Coronary artery (tissue), 2 donors: Measurements from ENCODE around the gene TFPT.

Source experiments
- DNase-seq: peaks from one replicate; pipeline ENCODE4 v3.0.0-alpha.2; 2017; ENCODE audit warnings: low spot score
- H3K27ac ChIP-seq, 2 donors: fragments of 200-600 bp; sonication (generic); one replicate each; pipeline ENCODE4 v1.5.1; 2016 to 2019
- H3K4me3 ChIP-seq: fragments of 200-600 bp; sonication (generic); 2 replicates; pipeline ENCODE4 v1.5.1; 2016; ENCODE audit warnings: mild to moderate bottlenecking, moderate library complexity
- TF ChIP-seq, protein P1 (sequence below): fragments of 200-600 bp; sonication (generic); IDR thresholded peaks from one replicate; pipeline ENCODE4 v1.5.1; 2019; ENCODE audit warnings: antibody characterized with exemption

Gene TFPT

DNA sequence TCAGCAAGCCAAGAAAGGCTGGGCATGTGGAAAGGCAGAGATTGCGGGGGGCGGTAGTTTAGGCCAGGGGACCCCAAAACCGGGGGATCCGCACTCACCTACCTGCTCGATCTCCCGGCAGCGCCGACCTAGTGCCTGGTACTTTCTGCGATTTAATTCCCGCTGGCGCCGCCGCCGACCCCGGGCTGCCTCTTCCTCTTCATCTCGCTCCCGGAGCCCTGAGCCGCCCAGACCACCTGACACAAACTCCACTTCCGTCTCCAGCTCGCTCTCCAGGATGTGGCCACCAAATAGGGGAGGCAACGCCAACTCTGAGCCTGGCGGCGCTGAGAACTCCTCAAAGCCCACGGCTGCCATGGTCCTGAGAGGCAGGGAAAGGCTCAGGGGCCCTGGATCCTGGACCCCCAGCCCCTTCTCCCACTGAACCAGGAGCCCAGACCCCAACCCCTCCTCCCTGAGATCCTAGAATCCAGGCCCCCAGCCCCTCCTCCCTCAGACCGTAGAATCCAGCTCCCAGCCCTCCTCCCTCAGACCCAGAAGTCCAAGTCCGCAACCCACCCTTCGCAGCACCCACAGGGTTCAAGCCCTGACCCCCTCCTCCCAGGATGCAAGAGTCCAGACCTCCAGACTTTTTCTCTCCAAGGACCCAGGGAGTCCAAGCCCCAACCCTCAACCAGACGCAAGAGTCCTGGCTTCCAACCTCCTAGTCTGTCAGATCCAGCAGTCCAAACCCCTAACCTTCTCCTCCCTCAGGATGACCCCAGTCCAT, 933 bp downstream of the TFPT start:
- no peak for DNase-seq
- H3K4me3 ChIP-seq, result peak overlapping the region; percentile 79
- peak overlapping the region in 1 of 2 donors; percentile 86 for H3K27ac ChIP-seq
- TF ChIP-seq, protein P1, sequence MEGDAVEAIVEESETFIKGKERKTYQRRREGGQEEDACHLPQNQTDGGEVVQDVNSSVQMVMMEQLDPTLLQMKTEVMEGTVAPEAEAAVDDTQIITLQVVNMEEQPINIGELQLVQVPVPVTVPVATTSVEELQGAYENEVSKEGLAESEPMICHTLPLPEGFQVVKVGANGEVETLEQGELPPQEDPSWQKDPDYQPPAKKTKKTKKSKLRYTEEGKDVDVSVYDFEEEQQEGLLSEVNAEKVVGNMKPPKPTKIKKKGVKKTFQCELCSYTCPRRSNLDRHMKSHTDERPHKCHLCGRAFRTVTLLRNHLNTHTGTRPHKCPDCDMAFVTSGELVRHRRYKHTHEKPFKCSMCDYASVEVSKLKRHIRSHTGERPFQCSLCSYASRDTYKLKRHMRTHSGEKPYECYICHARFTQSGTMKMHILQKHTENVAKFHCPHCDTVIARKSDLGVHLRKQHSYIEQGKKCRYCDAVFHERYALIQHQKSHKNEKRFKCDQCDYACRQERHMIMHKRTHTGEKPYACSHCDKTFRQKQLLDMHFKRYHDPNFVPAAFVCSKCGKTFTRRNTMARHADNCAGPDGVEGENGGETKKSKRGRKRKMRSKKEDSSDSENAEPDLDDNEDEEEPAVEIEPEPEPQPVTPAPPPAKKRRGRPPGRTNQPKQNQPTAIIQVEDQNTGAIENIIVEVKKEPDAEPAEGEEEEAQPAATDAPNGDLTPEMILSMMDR, result no peak

DNA sequence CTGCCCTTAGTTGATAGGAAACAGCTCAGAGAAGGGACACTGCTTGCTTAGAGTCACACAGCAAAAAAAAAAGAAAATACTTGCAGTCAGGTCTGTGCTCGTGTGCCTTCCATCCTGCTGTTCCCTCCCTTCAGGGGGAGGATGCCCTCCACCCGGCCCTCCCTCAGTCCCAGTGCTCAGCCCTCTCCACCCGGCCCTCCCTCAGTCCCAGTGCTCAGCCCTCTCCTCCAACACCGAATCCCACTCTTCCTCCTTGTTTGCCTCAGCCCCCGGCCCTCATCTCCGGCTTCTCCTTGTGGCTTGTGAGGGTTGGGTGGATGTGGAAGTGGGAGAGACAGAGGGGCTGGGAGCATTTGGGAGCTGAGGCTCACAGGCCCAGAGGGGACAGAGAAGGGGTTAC, 5.8 kb downstream of the TFPT start:
- Histone ChIP-seq H3K4me3 (no peak overlapping the region), H3K27ac (no peak overlapping the region)
- TF ChIP-seq, protein P1, result no peak
- no peak for DNase-seq

DNA sequence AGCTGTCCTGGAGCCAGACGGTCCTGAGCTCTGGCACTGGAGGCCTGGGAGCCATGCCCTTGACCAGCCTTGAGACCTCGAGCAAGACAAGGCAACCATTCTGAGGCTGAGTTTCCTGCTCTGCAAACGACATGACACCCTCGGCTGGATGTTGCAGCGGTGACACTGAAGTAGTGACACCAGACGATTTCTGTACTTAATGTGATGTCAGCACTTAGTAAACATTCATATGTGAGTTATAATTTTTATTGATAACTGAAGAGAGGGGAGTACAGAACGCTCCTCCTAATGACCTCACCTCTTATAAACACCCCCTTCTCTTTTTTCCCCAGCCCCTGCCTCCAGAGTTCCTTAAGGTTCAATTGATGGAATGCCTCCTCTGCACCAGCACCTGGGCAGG, 7.0 kb downstream of the TFPT start:
- TF ChIP-seq, protein P1, result no peak
- DNase-seq, result no peak
- Histone ChIP-seq H3K4me3 (no peak overlapping the region), H3K27ac (no peak overlapping the region)

DNA sequence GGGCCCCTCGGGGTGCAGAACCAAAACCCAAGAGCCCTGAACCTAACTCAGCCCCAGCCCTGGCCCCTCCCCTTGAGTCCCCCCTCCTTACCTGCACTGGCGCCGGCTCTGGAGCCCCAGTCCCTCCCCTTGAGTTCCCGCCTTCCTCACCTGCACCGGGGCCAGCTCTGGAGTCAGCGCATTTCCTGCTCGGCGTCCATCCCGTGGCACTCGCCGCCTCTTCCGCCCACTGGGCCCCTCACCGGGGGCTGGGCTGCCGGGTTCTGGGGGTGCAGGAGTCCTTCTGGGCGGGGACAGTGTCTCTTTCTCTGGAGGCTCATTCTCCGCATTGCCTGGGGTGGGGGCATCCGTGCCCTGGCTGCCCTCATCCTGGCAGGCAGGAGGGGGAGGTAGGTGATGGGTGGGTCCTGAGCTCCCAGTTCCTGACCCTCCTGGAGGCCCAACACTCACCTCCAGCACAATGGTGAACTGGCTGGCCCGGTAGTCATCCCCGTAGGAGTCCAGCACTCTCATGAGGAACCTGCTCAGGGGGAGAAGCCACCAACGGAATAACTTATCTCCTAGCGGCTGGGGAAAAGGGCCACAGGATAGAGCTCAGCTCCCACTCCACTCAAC, 7.5 kb downstream of the TFPT start:
- DNase-seq, result peak; percentile 47
- TF ChIP-seq, protein P1, result no peak
- Histone ChIP-seq H3K4me3 (no peak overlapping the region), H3K27ac (no peak overlapping the region)

- Histone ChIP-seq H3K27ac (no peak overlapping the region), H3K4me3 (no peak overlapping the region)
- TF ChIP-seq, protein P1, result no peak
- no peak for DNase-seq
Observed at GRCh38 chr19:54106716-54107115, 8.7 kb downstream of the TFPT start.

- TF ChIP-seq, protein P1, result no peak
- Histone ChIP-seq H3K27ac (no peak overlapping the region), H3K4me3 (no peak overlapping the region)
- DNase-seq, result no peak
Observed at GRCh38 chr19:54105796-54106195, 9.7 kb downstream of the TFPT start.
